22Rv1 (cell line): ENCODE measurements around the gene GRIP2.

Experiments used
- ZFX ChIP-seq: fragments of 450-650 bp; IDR thresholded peaks from 2 replicates; pipeline ENCODE4 v1.6.1; 2017; ENCODE audit warnings: antibody characterized with exemption, borderline replicate concordance
- TF ChIP-seq, protein P1 (sequence below): fragments of 450-650 bp; IDR thresholded peaks from 2 replicates; pipeline ENCODE4 v1.5.1; 2017; ENCODE audit warnings: mild to moderate bottlenecking

DNA sequence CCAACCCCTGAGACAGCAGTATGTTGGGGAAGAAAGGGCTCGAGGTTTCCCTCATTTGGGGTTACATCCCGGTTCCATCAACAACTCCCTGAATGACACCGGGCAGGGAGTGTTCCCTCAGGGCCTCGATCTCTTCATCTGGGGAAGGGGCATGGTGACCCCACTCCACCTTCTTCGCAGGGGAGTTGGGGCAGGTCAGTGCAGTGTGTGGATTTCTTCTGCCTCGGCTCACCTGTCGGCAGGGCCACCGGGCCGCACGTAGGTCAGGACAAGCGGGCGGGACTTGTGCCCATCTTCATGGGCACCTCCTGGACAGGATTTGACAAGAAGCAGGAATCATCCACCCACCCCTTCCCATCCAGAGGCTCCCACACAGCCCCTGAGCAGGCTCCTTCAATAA is 17.4 kb downstream of the GRIP2 start:
- TF ChIP-seq, protein P1, sequence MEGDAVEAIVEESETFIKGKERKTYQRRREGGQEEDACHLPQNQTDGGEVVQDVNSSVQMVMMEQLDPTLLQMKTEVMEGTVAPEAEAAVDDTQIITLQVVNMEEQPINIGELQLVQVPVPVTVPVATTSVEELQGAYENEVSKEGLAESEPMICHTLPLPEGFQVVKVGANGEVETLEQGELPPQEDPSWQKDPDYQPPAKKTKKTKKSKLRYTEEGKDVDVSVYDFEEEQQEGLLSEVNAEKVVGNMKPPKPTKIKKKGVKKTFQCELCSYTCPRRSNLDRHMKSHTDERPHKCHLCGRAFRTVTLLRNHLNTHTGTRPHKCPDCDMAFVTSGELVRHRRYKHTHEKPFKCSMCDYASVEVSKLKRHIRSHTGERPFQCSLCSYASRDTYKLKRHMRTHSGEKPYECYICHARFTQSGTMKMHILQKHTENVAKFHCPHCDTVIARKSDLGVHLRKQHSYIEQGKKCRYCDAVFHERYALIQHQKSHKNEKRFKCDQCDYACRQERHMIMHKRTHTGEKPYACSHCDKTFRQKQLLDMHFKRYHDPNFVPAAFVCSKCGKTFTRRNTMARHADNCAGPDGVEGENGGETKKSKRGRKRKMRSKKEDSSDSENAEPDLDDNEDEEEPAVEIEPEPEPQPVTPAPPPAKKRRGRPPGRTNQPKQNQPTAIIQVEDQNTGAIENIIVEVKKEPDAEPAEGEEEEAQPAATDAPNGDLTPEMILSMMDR = no peak
- no peak for TF ChIP-seq ZFX
